H1 (cell line): ENCODE measurements around the gene MFAP3. TPM values are rescaled to one million over a fixed set of nuclear protein-coding genes. Genes with fewer than 3 reads are reported as not detected.

ENCODE experiments used
- BRCA1 ChIP-seq: IDR thresholded peaks from 2 replicates; pipeline ENCODE4 v1.6.1; 2012; ENCODE audit warnings: low read depth, low read length, improper control_type of control experiment
- CHD1 ChIP-seq: IDR thresholded peaks from 2 replicates; pipeline ENCODE4 v1.6.1; 2012; ENCODE audit warnings: low read depth, low read length, improper control_type of control experiment
- E2F6 ChIP-seq: IDR thresholded peaks from 2 replicates; pipeline ENCODE4 v1.6.1; 2012; ENCODE audit warnings: inconsistent platforms
- polyA plus RNA-seq, 7 experiments: library from polyadenylated mRNA; depleted of rRNA in 3 of 7; stranded (reverse) in 5 of 7; unstranded in 2 of 7; fragments of >200 nt in 5 of 7; fragments of 200-250 nt in 2 of 7; gene quantifications; 1 replicate in 5 of 7; 2 replicates in 1 of 7; 4 replicates in 1 of 7; pipeline versions ENCODE4 v1.2.1 to v1.2.3, GENCODE V29; 2011 to 2013; ENCODE audit warnings: missing spikeins in 2 of 7, mixed read lengths in 2 of 7
- total RNA-seq: library from RNA; stranded (reverse); fragmentation: NEBNext Ultra II Directional; extraction: Animal tissue kit (Norgen Biotek cat#: 25700); gene quantifications from 2 replicates; pipeline ENCODE4 v1.2.1, GENCODE V29; 2021

MFAP3 gene
- total and polyA plus RNA-seq, 2 of the 8 experiments (the other 6 are each of a cell fraction or from before 2014, with no cell fraction given): 13.7 to 27.0 TPM

- TF ChIP-seq CHD1 (no peak), E2F6 (no peak), BRCA1 (no peak)
Observed at GRCh38 chr5:154087260-154087659, 48.5 kb downstream of the MFAP3 start (continued).
